ENCODE data around the gene FGF8. TPM values are rescaled to one million over a fixed set of nuclear protein-coding genes. Genes with fewer than 3 reads are reported as not detected.
A peak's percentile ranks its signal among the peaks of the same experiment; 100 is the strongest.

The FGF8 gene, protein sequence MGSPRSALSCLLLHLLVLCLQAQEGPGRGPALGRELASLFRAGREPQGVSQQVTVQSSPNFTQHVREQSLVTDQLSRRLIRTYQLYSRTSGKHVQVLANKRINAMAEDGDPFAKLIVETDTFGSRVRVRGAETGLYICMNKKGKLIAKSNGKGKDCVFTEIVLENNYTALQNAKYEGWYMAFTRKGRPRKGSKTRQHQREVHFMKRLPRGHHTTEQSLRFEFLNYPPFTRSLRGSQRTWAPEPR
- total RNA-seq (2012; rRNA removed) = not detected in 2 replicates
- polyA plus RNA-seq (2012; rRNA removed) = 0.17 TPM in 1 of 2 replicates, not detected in the other
- polyA plus RNA-seq (2012; cell fraction: cytosol; rRNA removed) = 0.20 TPM in 1 of 2 replicates, not detected in the other
- polyA plus RNA-seq (2012; cell fraction: nucleus; rRNA removed; ENCODE audit: low replicate concordance) = 0.57 and 2.5 TPM in 2 replicates
- Bru-seq, nascent RNA = percentile 30 among the genes with signal in this experiment
- BruChase-seq, experiment 1, labeled RNA remaining after a 6-hour chase = percentile 23 among the genes with signal in this experiment
- percentile 22 among the genes with signal in this experiment for BruChase-seq, experiment 2, labeled RNA remaining after a 2-hour chase
- long read RNA-seq = 0 reads

- H3K27ac ChIP-seq (ENCODE audit: insufficient read depth, low read length) = no peak within 1 kb of the TSS
- in situ Hi-C loops (cut with MboI; ENCODE audit: low sequenced_read_pairs) = no loop called here
- DNase-seq (no peak), ATAC-seq (ENCODE audit: low read depth) (no peak; the same call in 1 of the 2 replicates)
- H3K18ac ChIP-seq (ENCODE audit: low read depth, low read length) = no peak within 1 kb of the TSS
- dilution Hi-C loops (cut with HindIII; ENCODE audit: low sequenced_read_pairs, unreplicated experiment) = no loop called here
- H4K5ac ChIP-seq (ENCODE audit: low read depth, low read length) = no peak within 1 kb of the TSS
- H3K4me1 ChIP-seq (ENCODE audit: control insufficient read depth, insufficient read depth, low read length) = peaks cover 2% of the 10 kb centered on the region; the same call in 1 of the 2 replicates
- CTCF ChIA-PET = no interaction called here
- H2AFZ ChIP-seq (replicated peaks; ENCODE audit: low read length, poor library complexity) = peak within 1 kb of the TSS; percentile 43
- no peak within 1 kb of the TSS for H4K91ac ChIP-seq (ENCODE audit: insufficient read depth, low read depth, low read length)
- H3K4me2 ChIP-seq (ENCODE audit: low read depth, low read length) = no peak within 1 kb of the TSS
- H3K27me3 ChIP-seq (ENCODE audit: control insufficient read depth, insufficient read depth, low read length) = peaks cover 68% of the 10 kb centered on the region
- no peaks in the 10 kb centered on the region for H3K9me1 ChIP-seq (ENCODE audit: insufficient read depth, low read length)
- no peak within 1 kb of the TSS for H2BK120ac ChIP-seq (ENCODE audit: low read depth, low read length)
- H3K79me1 ChIP-seq (ENCODE audit: low read depth in 1 of 2, low read length in 2 of 2) = peaks cover 0 to 3% of the 10 kb centered on the region in 2 experiments; a peak in 1 of 4 replicates
- no peak within 1 kb of the TSS for H2BK15ac ChIP-seq (ENCODE audit: low read depth, low read length)
- H4K20me1 ChIP-seq (ENCODE audit: insufficient read depth, low read length) = peaks cover 24% of the 10 kb centered on the region
- no peak within 1 kb of the TSS for H2AK5ac ChIP-seq (ENCODE audit: low read depth, low read length)
- H3K4me3 ChIP-seq (ENCODE audit: insufficient read depth, low read depth, low read length) = peak within 1 kb of the TSS; percentile 25; the same call in 1 of the 2 replicates
- H2BK5ac ChIP-seq (ENCODE audit: low read depth, low read length, poor library complexity, severe bottlenecking) = no peak within 1 kb of the TSS
- no peak within 1 kb of the TSS for H3K14ac ChIP-seq (replicated peaks; ENCODE audit: low read depth, low read length)
- no peak within 1 kb of the TSS for H3K4ac ChIP-seq (ENCODE audit: low read depth, low read length)
- H3K9me3 ChIP-seq (ENCODE audit: control insufficient read depth, insufficient read depth, low read length) = no peaks in the 10 kb centered on the region
- H2BK20ac ChIP-seq (ENCODE audit: low read depth, low read length) = no peak within 1 kb of the TSS
- H3K36me3 ChIP-seq (ENCODE audit: control insufficient read depth, insufficient read depth, low read length) = no peaks in the 10 kb centered on the region; the same call in 1 of the 2 replicates
- no peak within 1 kb of the TSS for H3K23ac ChIP-seq (ENCODE audit: low read depth, low read length)
- intact Hi-C loops (cut with micrococcal nuclease) = no loop called here
- BruUV-seq (replicated peaks) = no TSS peak
- WGBS, 2 experiments (ENCODE audit: extremely low coverage in 2 of 2, insufficient read length in 1 of 2) = 2% methylated on average over 15 of the region's 98 CpGs; no CpG with 5 or more reads in 1 of the 2 experiments
- H2AK9ac ChIP-seq (replicated peaks; ENCODE audit: low read depth, low read length, poor library complexity) = no peak within 1 kb of the TSS
- no peak within 1 kb of the TSS for H3K9ac ChIP-seq (ENCODE audit: low read depth, low read length)
- H4K8ac ChIP-seq (ENCODE audit: low read depth in 2 of 2, low read length in 2 of 2) = no peak within 1 kb of the TSS
- POLR2A ChIA-PET (ENCODE audit: unreplicated experiment) = no interaction called here
- H3K56ac ChIP-seq (ENCODE audit: extremely low read depth, insufficient read depth, low read length) = no peak within 1 kb of the TSS
- TF ChIP-seq RAD21 (IDR thresholded peaks at IDR 0.05; ENCODE audit: low read length) = no peak
- TF ChIP-seq RFX5 (IDR thresholded peaks at IDR 0.05; ENCODE audit: low read depth, low read length) = no peak
- TF ChIP-seq CHD1 (IDR thresholded peaks at IDR 0.05; ENCODE audit: low read depth, low read length) = no peak
- TF ChIP-seq MAZ (IDR thresholded peaks at IDR 0.05; ENCODE audit: borderline replicate concordance, low read depth, low read length) = no peak
- no peak for TF ChIP-seq MXI1 (IDR thresholded peaks at IDR 0.05; ENCODE audit: borderline replicate concordance, low read depth, low read length)
- TF ChIP-seq SMC3 (IDR thresholded peaks at IDR 0.05; ENCODE audit: low read depth, low read length) = no peak
- no peak for TF ChIP-seq RCOR1 (IDR thresholded peaks at IDR 0.05; ENCODE audit: insufficient replicate concordance, low read length)
- TF ChIP-seq MAFK (IDR thresholded peaks at IDR 0.05; ENCODE audit: low read depth, low read length) = no peak
- TF ChIP-seq CTCF (conservative IDR thresholded peaks at IDR 0.05; ENCODE audit: low read depth, low read length) = no peak
- TF ChIP-seq BHLHE40 (IDR thresholded peaks at IDR 0.05; ENCODE audit: low read depth, low read length) = no peak
- TF ChIP-seq, protein P1, sequence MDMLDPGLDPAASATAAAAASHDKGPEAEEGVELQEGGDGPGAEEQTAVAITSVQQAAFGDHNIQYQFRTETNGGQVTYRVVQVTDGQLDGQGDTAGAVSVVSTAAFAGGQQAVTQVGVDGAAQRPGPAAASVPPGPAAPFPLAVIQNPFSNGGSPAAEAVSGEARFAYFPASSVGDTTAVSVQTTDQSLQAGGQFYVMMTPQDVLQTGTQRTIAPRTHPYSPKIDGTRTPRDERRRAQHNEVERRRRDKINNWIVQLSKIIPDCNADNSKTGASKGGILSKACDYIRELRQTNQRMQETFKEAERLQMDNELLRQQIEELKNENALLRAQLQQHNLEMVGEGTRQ (IDR thresholded peaks at IDR 0.05; ENCODE audit: low read depth, low read length) = no peak
- no peak for TF ChIP-seq NFE2L2 (IDR thresholded peaks at IDR 0.05; ENCODE audit: low read depth, low read length)
Observed at GRCh38 chr10:101775273-101776160, at the start of gene FGF8. FGF8 (minus strand) TSS chr10:101776114; CDS start chr10:101775900, 214 bp downstream.
